ENCODE data around the gene FTSJ3.
A peak's percentile ranks its signal among the peaks of the same experiment; 100 is the strongest.

The FTSJ3 gene

DNA sequence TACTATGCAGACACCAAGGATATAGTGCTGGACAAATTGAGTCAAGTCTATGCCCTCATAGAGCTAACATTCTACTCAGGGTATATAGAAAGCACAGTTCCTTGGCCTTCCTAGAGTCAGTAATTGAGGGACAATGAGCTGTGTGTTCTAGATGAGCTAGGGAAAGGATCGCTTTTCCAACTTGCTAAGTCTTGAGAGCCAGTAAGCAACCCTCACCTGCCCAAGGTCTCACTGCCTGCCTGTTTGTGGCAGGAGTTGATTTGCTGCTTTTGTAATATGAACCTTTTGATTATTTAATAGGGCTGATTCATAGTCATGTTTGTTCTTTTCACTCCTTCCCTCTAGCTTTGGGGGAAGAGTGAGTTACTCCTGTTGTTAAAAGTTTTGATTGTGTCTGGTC lies 47.0 kb downstream of the FTSJ3 start:
- no peak overlapping the region for H3K4me3 ChIP-seq (replicated peaks; ENCODE audit: insufficient read depth, low read length)
- no peak overlapping the region for H3K27ac ChIP-seq (replicated peaks)
- DNase-seq (ENCODE audit: low read depth in 1 of 2, low spot score in 1 of 2) = no peak
- TF ChIP-seq, protein P1, sequence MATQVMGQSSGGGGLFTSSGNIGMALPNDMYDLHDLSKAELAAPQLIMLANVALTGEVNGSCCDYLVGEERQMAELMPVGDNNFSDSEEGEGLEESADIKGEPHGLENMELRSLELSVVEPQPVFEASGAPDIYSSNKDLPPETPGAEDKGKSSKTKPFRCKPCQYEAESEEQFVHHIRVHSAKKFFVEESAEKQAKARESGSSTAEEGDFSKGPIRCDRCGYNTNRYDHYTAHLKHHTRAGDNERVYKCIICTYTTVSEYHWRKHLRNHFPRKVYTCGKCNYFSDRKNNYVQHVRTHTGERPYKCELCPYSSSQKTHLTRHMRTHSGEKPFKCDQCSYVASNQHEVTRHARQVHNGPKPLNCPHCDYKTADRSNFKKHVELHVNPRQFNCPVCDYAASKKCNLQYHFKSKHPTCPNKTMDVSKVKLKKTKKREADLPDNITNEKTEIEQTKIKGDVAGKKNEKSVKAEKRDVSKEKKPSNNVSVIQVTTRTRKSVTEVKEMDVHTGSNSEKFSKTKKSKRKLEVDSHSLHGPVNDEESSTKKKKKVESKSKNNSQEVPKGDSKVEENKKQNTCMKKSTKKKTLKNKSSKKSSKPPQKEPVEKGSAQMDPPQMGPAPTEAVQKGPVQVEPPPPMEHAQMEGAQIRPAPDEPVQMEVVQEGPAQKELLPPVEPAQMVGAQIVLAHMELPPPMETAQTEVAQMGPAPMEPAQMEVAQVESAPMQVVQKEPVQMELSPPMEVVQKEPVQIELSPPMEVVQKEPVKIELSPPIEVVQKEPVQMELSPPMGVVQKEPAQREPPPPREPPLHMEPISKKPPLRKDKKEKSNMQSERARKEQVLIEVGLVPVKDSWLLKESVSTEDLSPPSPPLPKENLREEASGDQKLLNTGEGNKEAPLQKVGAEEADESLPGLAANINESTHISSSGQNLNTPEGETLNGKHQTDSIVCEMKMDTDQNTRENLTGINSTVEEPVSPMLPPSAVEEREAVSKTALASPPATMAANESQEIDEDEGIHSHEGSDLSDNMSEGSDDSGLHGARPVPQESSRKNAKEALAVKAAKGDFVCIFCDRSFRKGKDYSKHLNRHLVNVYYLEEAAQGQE (IDR thresholded peaks at IDR 0.05; ENCODE audit: insufficient replicate concordance, low read depth) = no peak
- TF ChIP-seq POLR2AphosphoS5 (IDR thresholded peaks at IDR 0.05; ENCODE audit: low read depth) (no peak), SPI1 (IDR thresholded peaks at IDR 0.05; ENCODE audit: borderline replicate concordance, low read depth) (no peak), GABPA (IDR thresholded peaks at IDR 0.05; ENCODE audit: low read depth) (no peak)
- TF ChIP-seq, protein P2, sequence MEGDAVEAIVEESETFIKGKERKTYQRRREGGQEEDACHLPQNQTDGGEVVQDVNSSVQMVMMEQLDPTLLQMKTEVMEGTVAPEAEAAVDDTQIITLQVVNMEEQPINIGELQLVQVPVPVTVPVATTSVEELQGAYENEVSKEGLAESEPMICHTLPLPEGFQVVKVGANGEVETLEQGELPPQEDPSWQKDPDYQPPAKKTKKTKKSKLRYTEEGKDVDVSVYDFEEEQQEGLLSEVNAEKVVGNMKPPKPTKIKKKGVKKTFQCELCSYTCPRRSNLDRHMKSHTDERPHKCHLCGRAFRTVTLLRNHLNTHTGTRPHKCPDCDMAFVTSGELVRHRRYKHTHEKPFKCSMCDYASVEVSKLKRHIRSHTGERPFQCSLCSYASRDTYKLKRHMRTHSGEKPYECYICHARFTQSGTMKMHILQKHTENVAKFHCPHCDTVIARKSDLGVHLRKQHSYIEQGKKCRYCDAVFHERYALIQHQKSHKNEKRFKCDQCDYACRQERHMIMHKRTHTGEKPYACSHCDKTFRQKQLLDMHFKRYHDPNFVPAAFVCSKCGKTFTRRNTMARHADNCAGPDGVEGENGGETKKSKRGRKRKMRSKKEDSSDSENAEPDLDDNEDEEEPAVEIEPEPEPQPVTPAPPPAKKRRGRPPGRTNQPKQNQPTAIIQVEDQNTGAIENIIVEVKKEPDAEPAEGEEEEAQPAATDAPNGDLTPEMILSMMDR (IDR thresholded peaks at IDR 0.05; ENCODE audit: insufficient read depth, low read length) = no peak
- no peaks in the 10 kb centered on the region for H3K27me3 ChIP-seq (ENCODE audit: insufficient read depth, poor library complexity, severe bottlenecking)

DNA sequence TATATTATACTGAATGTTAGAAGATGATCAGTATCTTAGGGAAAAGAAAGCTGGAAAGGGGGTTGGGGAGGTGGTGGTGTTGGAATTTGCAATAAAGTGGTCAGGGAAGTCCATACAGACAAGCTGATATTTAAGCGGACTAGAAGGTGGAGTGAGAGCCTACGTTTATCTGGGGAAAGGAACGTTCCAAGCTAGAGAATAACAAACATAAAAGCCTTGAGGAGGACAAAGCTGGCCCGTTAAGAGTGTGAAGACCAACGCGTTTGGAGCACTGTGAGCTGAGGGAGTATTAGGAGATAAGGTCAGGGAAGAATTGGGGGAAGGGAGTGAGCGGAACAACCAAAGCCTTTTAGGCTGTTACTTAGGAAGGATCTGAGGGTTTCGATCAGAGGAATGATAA lies 52.0 kb downstream of the FTSJ3 start:
- TF ChIP-seq, protein P2 (IDR thresholded peaks at IDR 0.05; ENCODE audit: insufficient read depth, low read length) = no peak
- TF ChIP-seq SPI1 (IDR thresholded peaks at IDR 0.05; ENCODE audit: borderline replicate concordance, low read depth) (no peak), GABPA (IDR thresholded peaks at IDR 0.05; ENCODE audit: low read depth) (no peak), POLR2AphosphoS5 (IDR thresholded peaks at IDR 0.05; ENCODE audit: low read depth) (no peak)
- TF ChIP-seq, protein P1 (IDR thresholded peaks at IDR 0.05; ENCODE audit: insufficient replicate concordance, low read depth) = no peak
- Histone ChIP-seq H3K4me3 (replicated peaks; ENCODE audit: insufficient read depth, low read length) (peak overlapping the region; percentile 67), H3K27me3 (ENCODE audit: insufficient read depth, poor library complexity, severe bottlenecking) (no peaks in the 10 kb centered on the region), H3K27ac (replicated peaks) (peak overlapping the region; percentile 99)
- no peak for DNase-seq (ENCODE audit: low read depth in 1 of 2, low spot score in 1 of 2)

DNA sequence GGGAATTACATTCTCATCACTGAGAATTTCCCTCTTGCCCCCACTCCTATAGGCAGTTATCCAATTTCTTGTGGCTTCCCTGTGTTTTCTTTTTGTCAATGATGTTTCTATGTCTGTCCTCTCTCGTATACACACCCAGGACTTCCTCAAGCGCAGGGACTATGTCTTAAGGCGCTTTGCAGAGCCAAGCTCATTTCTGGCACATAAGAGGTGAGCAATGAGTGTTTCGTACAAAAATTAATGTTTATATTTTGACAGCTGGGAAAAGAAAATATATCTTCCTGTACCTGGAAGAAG lies 52.5 kb downstream of the FTSJ3 start:
- TF ChIP-seq SPI1 (IDR thresholded peaks at IDR 0.05; ENCODE audit: borderline replicate concordance, low read depth) (peak; percentile 48; the same call in 1 of the 2 replicates), POLR2AphosphoS5 (IDR thresholded peaks at IDR 0.05; ENCODE audit: low read depth) (no peak)
- Histone ChIP-seq H3K27me3 (ENCODE audit: insufficient read depth, poor library complexity, severe bottlenecking) (no peaks in the 10 kb centered on the region), H3K4me3 (replicated peaks; ENCODE audit: insufficient read depth, low read length) (peak overlapping the region; percentile 67), H3K27ac (replicated peaks) (peak overlapping the region; percentile 99)
- DNase-seq (ENCODE audit: low read depth in 1 of 2, low spot score in 1 of 2) = peak in 1 of 2 experiments; percentile 49

DNA sequence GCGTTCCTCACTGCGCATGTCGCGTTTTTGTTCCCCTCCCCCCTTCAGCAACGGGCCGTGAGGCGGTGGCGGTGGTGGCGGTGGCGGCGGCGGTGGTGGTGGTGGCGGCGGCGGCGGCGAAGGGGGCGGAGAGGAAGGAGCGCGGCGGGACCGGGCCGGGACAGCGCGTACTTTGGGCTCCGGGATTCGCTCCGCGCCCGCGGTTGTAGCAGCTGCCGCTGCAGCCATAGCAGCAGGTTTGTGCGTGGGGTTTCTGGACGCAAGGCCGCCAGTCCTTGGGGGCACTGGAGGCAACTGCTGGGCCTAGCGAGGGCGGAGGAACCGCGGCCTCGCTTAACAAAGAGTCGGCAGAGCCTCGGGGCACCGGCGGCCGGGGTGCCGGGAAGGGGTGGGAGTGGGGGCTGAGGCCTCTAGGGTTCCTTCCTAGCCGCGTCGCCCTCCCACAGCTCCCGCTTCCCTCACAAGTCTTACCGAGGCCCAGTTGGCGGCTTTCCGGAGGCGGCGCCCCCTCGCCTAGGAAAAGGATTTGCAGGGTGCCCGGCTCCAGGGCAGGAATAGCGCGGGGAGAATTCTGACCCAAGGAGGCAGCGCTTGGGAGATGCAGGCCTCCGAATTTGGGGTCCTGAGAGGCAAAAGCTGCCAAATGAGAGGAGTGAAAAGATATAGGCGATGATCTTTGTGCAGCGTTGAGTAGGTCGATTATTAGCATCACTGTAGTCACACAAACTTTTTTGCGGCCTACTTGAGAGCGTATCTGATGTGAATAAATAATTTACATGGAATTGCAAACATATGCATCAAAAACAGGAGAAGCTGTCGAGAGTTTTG lies 53.1 kb downstream of the FTSJ3 start, which contains the start of gene DDX42:
Gene DDX42, plus strand, starts transcription at position 30 of the 828 bp plus-strand sequence. CDS start 12,880 bp downstream, outside the sequence.
- TF ChIP-seq, protein P1 (IDR thresholded peaks at IDR 0.05; ENCODE audit: insufficient replicate concordance, low read depth) = no peak
- peak; percentile 10; the same call in 1 of the 2 replicates for TF ChIP-seq POLR2AphosphoS5 (IDR thresholded peaks at IDR 0.05; ENCODE audit: low read depth)
- DNase-seq (ENCODE audit: low read depth in 1 of 2, low spot score in 1 of 2) = peak in 1 of 2 experiments; percentile 40
- H3K4me3 ChIP-seq (replicated peaks; ENCODE audit: insufficient read depth, low read length) = peak within 1 kb of the TSS; percentile 76
- H3K27ac ChIP-seq (replicated peaks) = peak within 1 kb of the TSS; percentile 99
- H3K27me3 ChIP-seq (ENCODE audit: insufficient read depth, poor library complexity, severe bottlenecking) = no peaks in the 10 kb centered on the region

All from HL-60 (cell line).